GM23338 (cell line): ENCODE measurements around the gene SSH2. TPM values are rescaled to one million over a fixed set of nuclear protein-coding genes. Genes with fewer than 3 reads are reported as not detected.

ENCODE experiments used
- ATAC-seq: fragments of 200-7000 bp; cut with Tn5 transposase; 3 replicates; pipeline ENCODE4 v1.9.1; 2020
- DNase-seq: peaks from one replicate; pipeline ENCODE4 v3.0.0-alpha.2; 2015; ENCODE audit warnings: low spot score
- H2AFZ ChIP-seq: fragments of 200-600 bp; sonication (generic); 2 replicates; pipeline ENCODE4 v1.8.0; 2016; ENCODE audit warnings: antibody characterized with exemption, mild to moderate bottlenecking, moderate library complexity
- H3F3A ChIP-seq: fragments of 200-600 bp; sonication (generic); replicated peaks from 2 replicates; pipeline ENCODE4 v1.8.0; 2017; ENCODE audit warnings: antibody characterized with exemption, mixed run types, low read depth
- H3K27ac ChIP-seq: fragments of 200-600 bp; sonication (generic); 2 replicates; pipeline ENCODE4 v1.6.1; 2016; ENCODE audit warnings: low read depth
- H3K27me3 ChIP-seq: fragments of 200-600 bp; sonication (generic); 2 replicates; pipeline ENCODE4 v1.8.0; 2016; ENCODE audit warnings: mild to moderate bottlenecking, mixed run types, moderate library complexity; ENCODE audit not compliant: insufficient read depth
- H3K36me3 ChIP-seq: fragments of 200-600 bp; sonication (generic); 2 replicates; pipeline ENCODE4 v1.8.0; 2016; ENCODE audit warnings: mild to moderate bottlenecking; ENCODE audit not compliant: insufficient read depth
- H3K4me1 ChIP-seq: fragments of 200-600 bp; sonication (generic); 2 replicates; pipeline ENCODE4 v1.8.0; 2016; ENCODE audit warnings: mild to moderate bottlenecking, moderate library complexity; ENCODE audit not compliant: insufficient read depth
- H3K4me2 ChIP-seq: fragments of 200-600 bp; sonication (generic); 2 replicates; pipeline ENCODE4 v1.7.1; 2017; ENCODE audit warnings: mixed run types
- H3K4me3 ChIP-seq: fragments of 200-600 bp; sonication (generic); 2 replicates; pipeline ENCODE4 v1.6.1; 2016; ENCODE audit warnings: mixed run types
- H3K79me2 ChIP-seq: fragments of 200-600 bp; sonication (generic); replicated peaks from 2 replicates; pipeline ENCODE4 v1.8.0; 2017; ENCODE audit warnings: mild to moderate bottlenecking; ENCODE audit not compliant: insufficient read depth
- H3K9me2 ChIP-seq: fragments of 200-600 bp; sonication (generic); 2 replicates; pipeline ENCODE4 v1.8.0; 2017; ENCODE audit not compliant: insufficient read depth
- H4K20me1 ChIP-seq: fragments of 200-600 bp; sonication (generic); replicated peaks from 2 replicates; pipeline ENCODE4 v1.8.0; 2017; ENCODE audit warnings: mild to moderate bottlenecking; ENCODE audit not compliant: insufficient read depth
- H3K27ac Mint-ChIP-seq: 2 replicates; pipeline ENCODE4 v1.8.0; 2020; ENCODE audit warnings: inconsistent platforms, mild to moderate bottlenecking, moderate library complexity, mixed read lengths
- H3K27me3 Mint-ChIP-seq: 3 replicates; pipeline ENCODE4 v1.8.0; 2022; ENCODE audit warnings: low read depth, mild to moderate bottlenecking, moderate library complexity, mixed read lengths, inconsistent platforms; ENCODE audit not compliant: insufficient read depth, poor library complexity
- H3K36me3 Mint-ChIP-seq: 3 replicates; pipeline ENCODE4 v1.8.0; 2021; ENCODE audit warnings: low read depth, mild to moderate bottlenecking, inconsistent platforms, moderate library complexity, mixed read lengths
- H3K4me1 Mint-ChIP-seq: 3 replicates; pipeline ENCODE4 v1.8.0; 2020; ENCODE audit warnings: mild to moderate bottlenecking, inconsistent platforms, mixed read lengths
- H3K4me3 Mint-ChIP-seq: 3 replicates; pipeline ENCODE4 v1.8.0; 2021; ENCODE audit warnings: moderate library complexity, mild to moderate bottlenecking, inconsistent platforms, mixed read lengths
- H3K9me3 Mint-ChIP-seq: 3 replicates; pipeline ENCODE4 v1.8.0; 2020; ENCODE audit warnings: moderate library complexity, mild to moderate bottlenecking, inconsistent platforms, mixed read lengths
- CREB1 ChIP-seq: fragments of 250-450 bp; sonication (Bioruptor Pico); IDR thresholded peaks from 2 replicates; pipeline ENCODE4 v1.5.0; 2020; ENCODE audit warnings: low read depth, mild to moderate bottlenecking, moderate library complexity
- CTCF ChIP-seq, 2 experiments: fragments of 200-600 bp in 1 of 2; sonication (generic) in 1 of 2; conservative IDR thresholded peaks; 2 replicates each; pipeline versions ENCODE4 v1.5.1 to v1.6.1; 2016 to 2017; ENCODE audit warnings: antibody characterized with exemption in 2 of 2, low read depth in 2 of 2, mild to moderate bottlenecking in 2 of 2, moderate library complexity in 1 of 2
- EZH2 ChIP-seq: fragments of 200-600 bp; sonication (generic); IDR thresholded peaks from one replicate; pipeline ENCODE4 v1.8.0; 2017; ENCODE audit warnings: antibody characterized with exemption, mild to moderate bottlenecking, low read depth; ENCODE audit not compliant: unreplicated experiment
- EZH2phosphoT487 ChIP-seq: fragments of 200-600 bp; sonication (generic); IDR thresholded peaks from one replicate; pipeline ENCODE4 v1.8.1; 2018; ENCODE audit warnings: antibody characterized with exemption; ENCODE audit not compliant: unreplicated experiment
- JUNB ChIP-seq: IDR thresholded peaks from one replicate; pipeline ENCODE4 v1.6.1; 2016; ENCODE audit warnings: antibody characterized with exemption; ENCODE audit not compliant: unreplicated experiment
- NANOG ChIP-seq: IDR thresholded peaks from 2 replicates; pipeline ENCODE4 v1.6.1; 2016; ENCODE audit warnings: antibody characterized with exemption, borderline replicate concordance
- REST ChIP-seq: IDR thresholded peaks from one replicate; pipeline ENCODE4 v1.6.1; 2018; ENCODE audit warnings: antibody characterized with exemption; ENCODE audit not compliant: unreplicated experiment
- ZNF114 ChIP-seq: fragments of 250-450 bp; sonication (Bioruptor Pico); IDR thresholded peaks from 2 replicates; pipeline ENCODE4 v1.5.0; 2020; ENCODE audit warnings: mild to moderate bottlenecking, moderate library complexity
- ZNF331 ChIP-seq: fragments of 250-450 bp; sonication (Bioruptor Pico); IDR thresholded peaks from 2 replicates; pipeline ENCODE4 v1.5.0; 2020; ENCODE audit warnings: low read depth, mild to moderate bottlenecking, moderate library complexity
- polyA plus RNA-seq: library from polyadenylated mRNA; unstranded; fragments of >200 nt; fragmentation: Nextera tagmentation; extraction: Ambion mirVana; gene quantifications from 2 replicates; pipeline ENCODE4 v1.2.1, GENCODE V29; 2016
- total RNA-seq: library from RNA; depleted of rRNA; stranded (reverse); fragments of >200 nt; shearing (Covaris generic); gene quantifications from 2 replicates; pipeline ENCODE4 v1.2.3, GENCODE V29; 2014

SSH2 gene
- total and polyA plus RNA-seq, 2 experiments from 2014 or later: 9.9 to 12.1 TPM

- no peak for TF ChIP-seq JUNB
- TF ChIP-seq REST: no peak
These were observed 63.2 kb downstream of the SSH2 start (continued) for GRCh38 chr17:29866746-29867404.

GRCh38 chr17:29864615-29865014 lies 65.4 kb downstream of the SSH2 start:
- DNase-seq (no peak), ATAC-seq (no peak)
- H3K27ac ChIP-seq: no peak overlapping the region
- no peaks in the 10 kb centered on the region for H3K36me3 ChIP-seq
- no peak overlapping the region for H3K4me3 ChIP-seq
- no peak overlapping the region for H3K4me3 Mint-ChIP-seq
- no peaks in the 10 kb centered on the region for H4K20me1 ChIP-seq
- H3K4me1 Mint-ChIP-seq: peaks cover 35% of the 10 kb centered on the region
- no peak overlapping the region for H2AFZ ChIP-seq
- no peaks in the 10 kb centered on the region for H3K9me2 ChIP-seq
- H3K27ac Mint-ChIP-seq: no peak overlapping the region
- H3K9me3 Mint-ChIP-seq: peaks cover under 1% of the 10 kb centered on the region; the same call in 1 of the 3 replicates
- H3K79me2 ChIP-seq: no peaks in the 10 kb centered on the region
- H3F3A ChIP-seq: 0 out of 2 replicates have a peak, but pooled peaks cover 2% of the 10 kb centered on the region
- peaks cover 34% of the 10 kb centered on the region for H3K4me1 ChIP-seq
- H3K27me3 Mint-ChIP-seq: peaks cover 2% of the 10 kb centered on the region
- H3K27me3 ChIP-seq: no peaks in the 10 kb centered on the region
- no peaks in the 10 kb centered on the region for H3K36me3 Mint-ChIP-seq
- H3K4me2 ChIP-seq: peak overlapping the region; percentile 7; the same call in 1 of the 2 replicates
- TF ChIP-seq CTCF (conservative IDR thresholded peaks at IDR 0.05; ENCODE audit: low read depth in 2 of 2) (no peak), ZNF114 (CRISPR knock-in tag) (no peak), CREB1 (CRISPR knock-in tag) (no peak), NANOG (no peak), EZH2phosphoT487 (no peak), ZNF331 (CRISPR knock-in tag) (no peak), JUNB (no peak), REST (no peak), EZH2 (no peak)
